Measurements from ENCODE around the gene TRERF1. TPM values are rescaled to one million over a fixed set of nuclear protein-coding genes. Genes with fewer than 3 reads are reported as not detected.

Gene TRERF1
- total RNA-seq, 6 donors from 2014 or later = 2.0 to 7.3 (median 5.4) TPM

- no peaks in the 10 kb centered on the region for H3K27me3 ChIP-seq
- TF ChIP-seq POLR2AphosphoS5 (IDR thresholded peaks at IDR 0.05) (no peak), POLR2A (IDR thresholded peaks at IDR 0.05) (no peak), EP300 (IDR thresholded peaks at IDR 0.05) (no peak), CTCF (IDR thresholded peaks at IDR 0.05) (no peak)
- 88 to 91% methylated on average over 3 of the region's 3 CpGs for WGBS, 2 donors
- DNase-seq (no peak), ATAC-seq (ENCODE audit: low FRiP score in 2 of 2) (no peak)
- no peak overlapping the region for H3K4me3 ChIP-seq
- H3K9me3 ChIP-seq = no peaks in the 10 kb centered on the region
- no peak overlapping the region for H3K27ac ChIP-seq
- H3K36me3 ChIP-seq = peaks cover 0 to 22% (median 4%) of the 10 kb centered on the region in 4 donors
- H3K4me1 ChIP-seq = peaks cover under 1 to 17% (median 8%) of the 10 kb centered on the region in 4 donors
Observed at GRCh38 chr6:42257614-42258013, 194.1 kb downstream of the TRERF1 start.

GRCh38 chr6:42257063-42257462 is 194.7 kb downstream of the TRERF1 start:
- WGBS, 2 donors = 62 to 76% methylated on average over 3 of the region's 3 CpGs
- no peak for TF ChIP-seq CTCF (IDR thresholded peaks at IDR 0.05)
- TF ChIP-seq POLR2AphosphoS5 (IDR thresholded peaks at IDR 0.05) = no peak
- no peak for TF ChIP-seq POLR2A (IDR thresholded peaks at IDR 0.05)
- TF ChIP-seq EP300 (IDR thresholded peaks at IDR 0.05) = no peak
- no peak for ATAC-seq (ENCODE audit: low FRiP score in 2 of 2)
- DNase-seq = no peak
- no peaks in the 10 kb centered on the region for H3K9me3 ChIP-seq
- H3K36me3 ChIP-seq = peaks cover 0 to 22% (median 4%) of the 10 kb centered on the region in 4 donors
- no peak overlapping the region for H3K27ac ChIP-seq
- H3K27me3 ChIP-seq = no peaks in the 10 kb centered on the region
- no peak overlapping the region for H3K4me3 ChIP-seq
- peaks cover 5 to 23% (median 11%) of the 10 kb centered on the region in 4 donors for H3K4me1 ChIP-seq

- no peak overlapping the region for H3K27ac ChIP-seq
- H3K9me3 ChIP-seq = no peaks in the 10 kb centered on the region
- no peak overlapping the region for H3K4me3 ChIP-seq
- ATAC-seq (ENCODE audit: low FRiP score in 2 of 2) (no peak), DNase-seq (no peak)
- H3K27me3 ChIP-seq = no peaks in the 10 kb centered on the region
- WGBS, 2 donors = 80 to 86% methylated on average over 5 of the region's 5 CpGs
- H3K36me3 ChIP-seq = peaks cover 0 to 22% (median 4%) of the 10 kb centered on the region in 4 donors
- peaks cover 7 to 14% (median 12%) of the 10 kb centered on the region in 4 donors for H3K4me1 ChIP-seq
- TF ChIP-seq POLR2AphosphoS5 (IDR thresholded peaks at IDR 0.05) = no peak
- no peak for TF ChIP-seq POLR2A (IDR thresholded peaks at IDR 0.05)
- TF ChIP-seq CTCF (IDR thresholded peaks at IDR 0.05) = no peak
- TF ChIP-seq EP300 (IDR thresholded peaks at IDR 0.05) = no peak
Observed at GRCh38 chr6:42255050-42255449, 196.7 kb downstream of the TRERF1 start.

- DNase-seq (no peak), ATAC-seq (ENCODE audit: low FRiP score in 2 of 2) (no peak)
- Histone ChIP-seq H3K36me3 (peaks cover 0 to 22% (median 4%) of the 10 kb centered on the region in 4 donors), H3K27ac (no peak overlapping the region), H3K4me3 (no peak overlapping the region), H3K4me1 (peaks cover 6 to 15% (median 11%) of the 10 kb centered on the region in 4 donors), H3K27me3 (no peaks in the 10 kb centered on the region), H3K9me3 (no peaks in the 10 kb centered on the region)
- 94 to 98% methylated on average over 7 to 9 of the region's 9 CpGs for WGBS, 2 donors
- TF ChIP-seq POLR2A (IDR thresholded peaks at IDR 0.05) = no peak
- no peak for TF ChIP-seq POLR2AphosphoS5 (IDR thresholded peaks at IDR 0.05)
- no peak for TF ChIP-seq EP300 (IDR thresholded peaks at IDR 0.05)
- no peak for TF ChIP-seq CTCF (IDR thresholded peaks at IDR 0.05)
Observed at GRCh38 chr6:42254505-42254904, 197.2 kb downstream of the TRERF1 start.

All from upper lobe of left lung (tissue), 6 donors.